ENCODE results near the gene AURKB.

Gene AURKB

GRCh38 chr17:8189041-8189710 is 21.2 kb downstream of the AURKB start:
- DNase-seq (ENCODE audit: low read depth, low spot score): peak; percentile 35

- peak; percentile 61 for DNase-seq (ENCODE audit: low read depth, low spot score)
Observed at GRCh38 chr17:8188263-8188839, 22.0 kb downstream of the AURKB start.

- peak; percentile 99 for DNase-seq (ENCODE audit: low read depth, low spot score)
Observed at GRCh38 chr17:8187517-8188262, 22.7 kb downstream of the AURKB start.

GRCh38 chr17:8186787-8187516 is 23.4 kb downstream of the AURKB start:
- peak; percentile 99 for DNase-seq (ENCODE audit: low read depth, low spot score)

- no peak for DNase-seq (ENCODE audit: low read depth, low spot score)
Observed at GRCh38 chr17:8186446-8186786, 24.0 kb downstream of the AURKB start.

GRCh38 chr17:8185582-8186445 is 24.6 kb downstream of the AURKB start:
- peak; percentile 95 for DNase-seq (ENCODE audit: low read depth, low spot score)

GRCh38 chr17:8176998-8177731 is 33.2 kb downstream of the AURKB start:
- DNase-seq (ENCODE audit: low read depth, low spot score): peak; percentile 61

GRCh38 chr17:8176197-8176940 is 34.0 kb downstream of the AURKB start, which contains the start of gene TMEM107:
TMEM107 (minus strand) TSS chr17:8176380; CDS start chr17:8176286, 94 bp downstream.
- peak; percentile 95 for DNase-seq (ENCODE audit: low read depth, low spot score)

- DNase-seq (ENCODE audit: low read depth, low spot score): peak; percentile 33
Observed at GRCh38 chr17:8175795-8176196, 34.6 kb downstream of the AURKB start.

GRCh38 chr17:8173871-8174322 is 36.5 kb downstream of the AURKB start:
- no peak for DNase-seq (ENCODE audit: low read depth, low spot score)

- peak; percentile 93 for DNase-seq (ENCODE audit: low read depth, low spot score)
Observed at GRCh38 chr17:8173056-8173870, 37.1 kb downstream of the AURKB start.

GRCh38 chr17:8170186-8170585 is 40.2 kb downstream of the AURKB start:
- peak; percentile 46 for DNase-seq (ENCODE audit: low read depth, low spot score)

- DNase-seq (ENCODE audit: low read depth, low spot score): no peak
Observed at GRCh38 chr17:8167526-8167925, 42.8 kb downstream of the AURKB start.

- DNase-seq (ENCODE audit: low read depth, low spot score): no peak
Observed at GRCh38 chr17:8166731-8167130, 43.6 kb downstream of the AURKB start.

GRCh38 chr17:8164815-8165131 is 45.6 kb downstream of the AURKB start:
- DNase-seq (ENCODE audit: low read depth, low spot score): no peak

- DNase-seq (ENCODE audit: low read depth, low spot score): peak; percentile 43
Observed at GRCh38 chr17:8163978-8164814, 46.2 kb downstream of the AURKB start.

- peak; percentile 82 for DNase-seq (ENCODE audit: low read depth, low spot score)
Observed at GRCh38 chr17:8162997-8163977, 47.1 kb downstream of the AURKB start.

Measured in ELF-1 (cell line).